GM18858 (cell line): ENCODE data around the gene TMEM184A.
"Not testable (repeated sequence)": the region's sequence is repeated elsewhere in the genome, so short reads cannot be mapped to it uniquely, and the experiment has no call there.

ENCODE experiments used
- ATAC-seq: cut with Tn5 transposase; IDR thresholded peaks from one replicate; pipeline ENCODE4 v1.9.1; 2021; ENCODE audit not compliant: unreplicated experiment

Gene TMEM184A

GRCh38 chr7:1590887-1591286, 34.9 kb upstream of the TMEM184A start:
- no peak for ATAC-seq

GRCh38 chr7:1590476-1590875, 34.5 kb upstream of the TMEM184A start:
- no peak for ATAC-seq

GRCh38 chr7:1588978-1589377, 33.0 kb upstream of the TMEM184A start:
- no peak for ATAC-seq

- no peak for ATAC-seq
Measured at GRCh38 chr7:1587738-1588137, 31.7 kb upstream of the TMEM184A start.

- ATAC-seq: no peak
Measured at GRCh38 chr7:1586827-1587705, 31.1 kb upstream of the TMEM184A start.

GRCh38 chr7:1586126-1586826, 30.3 kb upstream of the TMEM184A start:
- ATAC-seq: no peak

GRCh38 chr7:1585142-1585981, 29.4 kb upstream of the TMEM184A start:
- no peak for ATAC-seq

GRCh38 chr7:1584700-1585099, 28.7 kb upstream of the TMEM184A start:
- no peak for ATAC-seq

- ATAC-seq: not testable (repeated sequence)
Measured at GRCh38 chr7:1583241-1583930, 27.4 kb upstream of the TMEM184A start.

- ATAC-seq: no peak
Measured at GRCh38 chr7:1580422-1581030, 24.5 kb upstream of the TMEM184A start.

GRCh38 chr7:1579481-1580421, 23.7 kb upstream of the TMEM184A start:
- no peak for ATAC-seq

- no peak for ATAC-seq
Measured at GRCh38 chr7:1578513-1578912, 22.5 kb upstream of the TMEM184A start.

- ATAC-seq: no peak
Measured at GRCh38 chr7:1576521-1577253, 20.7 kb upstream of the TMEM184A start.

GRCh38 chr7:1575809-1576208, 19.8 kb upstream of the TMEM184A start:
- ATAC-seq: no peak

- ATAC-seq: no peak
Measured at GRCh38 chr7:1572111-1572822, 16.3 kb upstream of the TMEM184A start.

GRCh38 chr7:1569833-1570632, 14.0 kb upstream of the TMEM184A start, which contains the start of gene PSMG3:
PSMG3 (minus strand) TSS chr7:1570032; CDS start chr7:1569339, 693 bp downstream.
- peak; percentile 69 for ATAC-seq

GRCh38 chr7:1569440-1569832, 13.4 kb upstream of the TMEM184A start:
- ATAC-seq: no peak
